DMS53 treated with DMSO at 0.1 percent for 48 hours (cell line): ENCODE results near the gene FBXO22.
"Not testable (repeated sequence)": the region's sequence is repeated elsewhere in the genome, so short reads cannot be mapped to it uniquely, and the experiment has no call there.

Source experiments
- DNase-seq: peaks from one replicate; lab custom pipeline; 2025; ENCODE audit not compliant: unreplicated experiment; lab: John Stamatoyannopoulos, UW

FBXO22 gene

GRCh38 chr15:75976766-75977165 is 73.1 kb downstream of the FBXO22 start:
- not testable (repeated sequence) for DNase-seq

- DNase-seq: no peak
Measured at GRCh38 chr15:75981149-75981815, 77.6 kb downstream of the FBXO22 start.

DNA sequence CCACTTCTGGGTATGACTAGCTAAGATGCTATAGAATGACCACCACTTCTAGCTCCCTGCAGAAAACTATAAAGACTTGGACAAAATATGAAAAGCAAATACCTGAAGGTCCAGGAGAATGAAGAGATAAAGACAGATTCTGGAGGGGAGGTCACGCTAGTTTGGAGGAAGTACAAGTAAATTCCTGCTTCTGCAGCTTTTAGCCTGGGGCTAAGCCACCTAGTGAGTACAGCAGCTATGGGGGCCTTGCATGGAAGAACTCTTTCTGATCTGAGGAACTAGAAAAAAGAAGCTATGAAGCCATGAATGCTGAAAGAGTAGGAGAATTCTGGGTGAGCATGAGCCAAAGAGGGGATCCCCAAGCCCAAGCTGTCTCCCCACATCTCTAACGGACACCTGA is 78.8 kb downstream of the FBXO22 start:
- no peak for DNase-seq

DNA sequence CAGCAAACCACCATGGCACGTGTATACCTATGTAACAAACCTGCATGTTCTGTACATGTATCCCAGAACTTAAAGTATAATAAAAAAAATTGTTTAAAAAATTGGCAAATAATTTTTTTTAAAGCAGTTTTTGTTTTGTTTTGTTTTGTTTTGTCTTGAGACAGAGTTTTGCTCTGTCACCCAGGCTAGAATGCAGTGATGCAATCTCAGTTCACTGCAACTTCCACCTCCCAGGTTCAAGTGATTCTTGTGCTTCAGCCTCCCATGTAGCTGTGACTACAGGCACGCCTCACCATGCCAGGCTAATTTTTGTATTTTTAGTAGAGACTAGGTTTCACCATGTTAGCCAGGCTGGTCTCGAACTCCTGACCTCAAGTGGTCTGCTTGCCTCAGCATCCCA is 81.0 kb downstream of the FBXO22 start:
- not testable (repeated sequence) for DNase-seq

DNA sequence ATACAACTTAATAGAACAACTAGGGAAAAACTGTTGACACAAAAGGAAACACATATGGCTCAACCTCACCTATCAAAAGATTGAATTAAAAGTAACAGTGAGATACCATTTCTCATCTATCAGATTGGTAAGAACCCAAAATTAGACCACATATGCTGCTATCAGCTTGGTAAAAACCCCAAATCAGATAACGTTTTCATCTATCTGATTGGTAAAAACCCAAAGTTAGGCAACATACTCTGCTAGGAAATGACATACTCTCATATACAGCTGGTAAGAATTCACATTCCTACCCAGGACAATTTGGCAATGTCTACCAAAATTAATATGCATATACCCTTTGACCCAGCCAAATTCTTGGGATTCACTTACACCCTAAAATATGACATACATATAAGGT is 82.3 kb downstream of the FBXO22 start:
- no peak for DNase-seq

DNA sequence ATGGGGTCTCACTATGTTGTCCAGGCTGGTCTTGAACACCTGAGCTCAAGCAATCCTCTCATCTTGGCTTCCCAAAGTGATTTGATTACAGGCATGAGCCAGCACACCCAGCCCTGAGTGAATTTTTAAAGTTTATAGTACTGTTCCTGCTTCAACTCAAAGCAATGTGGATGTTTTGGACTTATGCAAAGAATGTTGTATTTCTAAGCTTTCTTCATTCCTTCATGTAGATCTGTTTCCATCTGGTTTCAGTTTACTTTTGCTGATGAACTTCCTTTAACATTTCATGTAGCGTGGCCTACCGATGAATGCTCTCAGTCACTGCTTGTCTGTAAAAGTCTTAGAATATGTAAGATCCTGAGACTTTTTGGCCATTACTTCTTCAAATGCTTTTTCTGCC is 85.4 kb downstream of the FBXO22 start:
- DNase-seq: no peak

GRCh38 chr15:75989875-75990274 is 86.2 kb downstream of the FBXO22 start:
- DNase-seq: no peak
